MG63 (cell line): ENCODE data around the gene ABCB6. TPM values are rescaled to one million over a fixed set of nuclear protein-coding genes. Genes with fewer than 3 reads are reported as not detected.

Source experiments
- DNase-seq: peaks from one replicate; pipeline ENCODE4 v3.0.0-alpha.2; 2020
- H3K27me3 ChIP-seq: fragments of 250-450 bp; sonication (Bioruptor Pico); 2 replicates; pipeline ENCODE4 v1.5.1; 2020; ENCODE audit warnings: mild to moderate bottlenecking, moderate library complexity
- H3K36me3 ChIP-seq: fragments of 250-450 bp; sonication (Bioruptor Pico); 2 replicates; pipeline ENCODE4 v1.5.1; 2020; ENCODE audit warnings: mild to moderate bottlenecking, moderate library complexity
- H3K4me3 ChIP-seq: fragments of 250-450 bp; sonication (Bioruptor Pico); 2 replicates; pipeline ENCODE4 v1.5.1; 2020; ENCODE audit warnings: mild to moderate bottlenecking, moderate library complexity
- H3K9me3 ChIP-seq: fragments of 250-450 bp; sonication (Bioruptor Pico); 2 replicates; pipeline ENCODE4 v1.5.1; 2020; ENCODE audit warnings: mild to moderate bottlenecking, moderate library complexity
- total RNA-seq: library from RNA; depleted of rRNA; stranded (reverse); fragments of >200 nt; shearing (Covaris generic); gene quantifications from 2 replicates; pipeline ENCODE4 v1.2.3, GENCODE V29; 2014; ENCODE audit warnings: low replicate concordance

Gene ABCB6
- total RNA-seq, 1 experiment from 2014 or later = 31.7 TPM

- no peaks in the 10 kb centered on the region for H3K9me3 ChIP-seq
- peaks cover 18% of the 10 kb centered on the region for H3K36me3 ChIP-seq
- peaks cover 5% of the 10 kb centered on the region; the same call in 1 of the 2 replicates for H3K27me3 ChIP-seq
- no peak overlapping the region for H3K4me3 ChIP-seq
- peak; percentile 95 for DNase-seq
Measured at GRCh38 chr2:219249203-219249980, 30.6 kb upstream of the ABCB6 start.

- H3K36me3 ChIP-seq = peaks cover 18% of the 10 kb centered on the region
- H3K27me3 ChIP-seq = no peaks in the 10 kb centered on the region; the same call in 1 of the 2 replicates
- H3K4me3 ChIP-seq = no peak overlapping the region
- no peak for DNase-seq
- no peaks in the 10 kb centered on the region for H3K9me3 ChIP-seq
Measured at GRCh38 chr2:219248845-219249202, 30.1 kb upstream of the ABCB6 start.

- no peaks in the 10 kb centered on the region for H3K27me3 ChIP-seq
- H3K9me3 ChIP-seq = no peaks in the 10 kb centered on the region
- H3K36me3 ChIP-seq = peaks cover 18% of the 10 kb centered on the region
- no peak overlapping the region for H3K4me3 ChIP-seq
- DNase-seq = no peak
Measured at GRCh38 chr2:219247678-219248642, 29.2 kb upstream of the ABCB6 start.

GRCh38 chr2:219246559-219246958 lies 27.8 kb upstream of the ABCB6 start:
- peaks cover 18% of the 10 kb centered on the region for H3K36me3 ChIP-seq
- no peaks in the 10 kb centered on the region for H3K9me3 ChIP-seq
- H3K27me3 ChIP-seq = no peaks in the 10 kb centered on the region
- H3K4me3 ChIP-seq = no peak overlapping the region
- no peak for DNase-seq

GRCh38 chr2:219245899-219246230 lies 27.1 kb upstream of the ABCB6 start:
- Histone ChIP-seq H3K27me3 (no peaks in the 10 kb centered on the region), H3K36me3 (peaks cover 18% of the 10 kb centered on the region), H3K4me3 (peak overlapping the region; percentile 90), H3K9me3 (no peaks in the 10 kb centered on the region)
- no peak for DNase-seq

GRCh38 chr2:219245148-219245898 lies 26.6 kb upstream of the ABCB6 start, which contains the start of the genes GLB1L and STK16:
Gene GLB1L, minus strand, starts transcription at chr2:219245444. Its CDS starts 1,871 bp downstream, at chr2:219243573.
Gene STK16, plus strand, starts transcription at chr2:219245479. Its CDS starts 521 bp downstream, at chr2:219246000.
- Histone ChIP-seq H3K4me3 (peak within 1 kb of the TSS; percentile 90), H3K27me3 (no peaks in the 10 kb centered on the region), H3K36me3 (peaks cover 18% of the 10 kb centered on the region), H3K9me3 (no peaks in the 10 kb centered on the region)
- DNase-seq = peak; percentile 93

- Histone ChIP-seq H3K36me3 (peaks cover 18% of the 10 kb centered on the region), H3K9me3 (no peaks in the 10 kb centered on the region), H3K4me3 (peak overlapping the region; percentile 90), H3K27me3 (no peaks in the 10 kb centered on the region)
- DNase-seq = no peak
Measured at GRCh38 chr2:219244789-219245147, 26.0 kb upstream of the ABCB6 start.

GRCh38 chr2:219243291-219243761 lies 24.6 kb upstream of the ABCB6 start:
- Histone ChIP-seq H3K4me3 (no peak overlapping the region), H3K36me3 (peaks cover 17% of the 10 kb centered on the region), H3K27me3 (no peaks in the 10 kb centered on the region), H3K9me3 (no peaks in the 10 kb centered on the region)
- DNase-seq = no peak

- H3K4me3 ChIP-seq = no peak overlapping the region
- DNase-seq = no peak
- H3K27me3 ChIP-seq = no peaks in the 10 kb centered on the region
- no peaks in the 10 kb centered on the region for H3K9me3 ChIP-seq
- peaks cover 29% of the 10 kb centered on the region for H3K36me3 ChIP-seq
Measured at GRCh38 chr2:219234331-219234730, 15.6 kb upstream of the ABCB6 start.

GRCh38 chr2:219230059-219230540 lies 11.3 kb upstream of the ABCB6 start:
- Histone ChIP-seq H3K4me3 (peak overlapping the region; percentile 74), H3K27me3 (no peaks in the 10 kb centered on the region), H3K36me3 (peaks cover 49% of the 10 kb centered on the region), H3K9me3 (no peaks in the 10 kb centered on the region)
- DNase-seq = peak; percentile 53

- peaks cover 55% of the 10 kb centered on the region for H3K36me3 ChIP-seq
- DNase-seq = peak; percentile 99
- H3K9me3 ChIP-seq = no peaks in the 10 kb centered on the region
- H3K4me3 ChIP-seq = peak within 1 kb of the TSS; percentile 74
- H3K27me3 ChIP-seq = no peaks in the 10 kb centered on the region
Measured at GRCh38 chr2:219229305-219230058, 10.7 kb upstream of the ABCB6 start, which contains the start of the genes ANKZF1 and ATG9A. Gene ANKZF1, plus strand, starts transcription at chr2:219229806. Its CDS starts 452 bp downstream, at chr2:219230258. Gene ATG9A, minus strand, starts transcription at chr2:219229636. Its CDS starts 1,612 bp downstream, at chr2:219228024.

GRCh38 chr2:219228911-219229304 lies 10.2 kb upstream of the ABCB6 start:
- Histone ChIP-seq H3K36me3 (peaks cover 57% of the 10 kb centered on the region), H3K9me3 (no peaks in the 10 kb centered on the region), H3K27me3 (no peaks in the 10 kb centered on the region), H3K4me3 (peak overlapping the region; percentile 74)
- no peak for DNase-seq

GRCh38 chr2:219228041-219228910 lies 9.5 kb upstream of the ABCB6 start:
- H3K4me3 ChIP-seq = peak overlapping the region; percentile 74
- H3K27me3 ChIP-seq = no peaks in the 10 kb centered on the region
- no peak for DNase-seq
- H3K36me3 ChIP-seq = peaks cover 57% of the 10 kb centered on the region
- H3K9me3 ChIP-seq = no peaks in the 10 kb centered on the region

GRCh38 chr2:219225350-219225749 lies 6.6 kb upstream of the ABCB6 start:
- Histone ChIP-seq H3K27me3 (no peaks in the 10 kb centered on the region), H3K36me3 (peaks cover 54% of the 10 kb centered on the region), H3K4me3 (no peak overlapping the region), H3K9me3 (no peaks in the 10 kb centered on the region)
- DNase-seq = no peak
